GM18507 (cell line): ENCODE data around the gene BICD1.

Experiments used
- DNase-seq: peaks from one replicate; pipeline ENCODE4 v3.0.0; 2011; ENCODE audit warnings: low read depth; ENCODE audit not compliant: insufficient read length; ENCODE audit errors: extremely low spot score
- FAIRE-seq: peaks from 2 replicates; lab custom pipeline; 2011; peaks lifted over from hg19 to GRCh38; lab: Jason Lieb, UNC

Gene BICD1

GRCh38 chr12:32100361-32100760, 6.3 kb upstream of the BICD1 start:
- DNase-seq (no peak), FAIRE-seq (no peak)

- no peak for DNase-seq
- FAIRE-seq: no peak
Measured at GRCh38 chr12:32100888-32101287, 5.8 kb upstream of the BICD1 start.

GRCh38 chr12:32102234-32102633, 4.4 kb upstream of the BICD1 start:
- no peak for DNase-seq
- FAIRE-seq: no peak

- FAIRE-seq: no peak
Measured at GRCh38 chr12:32104572-32105355, 1.9 kb upstream of the BICD1 start.

GRCh38 chr12:32105986-32106516, 596 bp upstream of the BICD1 start:
- no peak for FAIRE-seq
- no peak for DNase-seq

More at GRCh38 chr12:32104572-32105355, 1.9 kb upstream of the BICD1 start:
- DNase-seq: no peak

GRCh38 chr12:32107359-32108267, 966 bp downstream of the BICD1 start:
- DNase-seq (no peak), FAIRE-seq (no peak)

- DNase-seq (no peak), FAIRE-seq (peak; percentile 18)
Measured at GRCh38 chr12:32108787-32109186, 2.1 kb downstream of the BICD1 start.

GRCh38 chr12:32110417-32110816, 3.8 kb downstream of the BICD1 start:
- DNase-seq (no peak), FAIRE-seq (no peak)

GRCh38 chr12:32110942-32111341, 4.3 kb downstream of the BICD1 start:
- DNase-seq (no peak), FAIRE-seq (no peak)

- FAIRE-seq: peak; percentile 54
Measured at GRCh38 chr12:32115404-32116104, 8.9 kb downstream of the BICD1 start.

GRCh38 chr12:32116897-32117296, 10.2 kb downstream of the BICD1 start:
- FAIRE-seq (no peak), DNase-seq (no peak)

More at GRCh38 chr12:32115404-32116104, 8.9 kb downstream of the BICD1 start:
- no peak for DNase-seq

GRCh38 chr12:32117316-32117715, 10.7 kb downstream of the BICD1 start:
- DNase-seq: no peak

GRCh38 chr12:32118806-32119205, 12.2 kb downstream of the BICD1 start:
- FAIRE-seq (no peak), DNase-seq (no peak)

More at GRCh38 chr12:32117316-32117715, 10.7 kb downstream of the BICD1 start:
- FAIRE-seq: no peak

GRCh38 chr12:32120419-32120818, 13.8 kb downstream of the BICD1 start:
- no peak for DNase-seq
- peak; percentile 62 for FAIRE-seq

- DNase-seq (no peak), FAIRE-seq (no peak)
Measured at GRCh38 chr12:32124637-32125036, 18.0 kb downstream of the BICD1 start.

- no peak for FAIRE-seq
- DNase-seq: no peak
Measured at GRCh38 chr12:32125455-32126084, 18.9 kb downstream of the BICD1 start.

GRCh38 chr12:32126720-32127119, 20.1 kb downstream of the BICD1 start:
- FAIRE-seq (no peak), DNase-seq (no peak)

GRCh38 chr12:32131666-32132065, 25.0 kb downstream of the BICD1 start:
- FAIRE-seq (no peak), DNase-seq (no peak)
